Measurements from ENCODE around the gene TRPC4AP. TPM values are rescaled to one million over a fixed set of nuclear protein-coding genes. Genes with fewer than 3 reads are reported as not detected.

TRPC4AP gene
- total and polyA plus RNA-seq, 10 of the 15 experiments (the other 5 are each of a cell fraction or from before 2014, with no cell fraction given), result 1.1 to 61.7 (median 41.2) TPM

DNA sequence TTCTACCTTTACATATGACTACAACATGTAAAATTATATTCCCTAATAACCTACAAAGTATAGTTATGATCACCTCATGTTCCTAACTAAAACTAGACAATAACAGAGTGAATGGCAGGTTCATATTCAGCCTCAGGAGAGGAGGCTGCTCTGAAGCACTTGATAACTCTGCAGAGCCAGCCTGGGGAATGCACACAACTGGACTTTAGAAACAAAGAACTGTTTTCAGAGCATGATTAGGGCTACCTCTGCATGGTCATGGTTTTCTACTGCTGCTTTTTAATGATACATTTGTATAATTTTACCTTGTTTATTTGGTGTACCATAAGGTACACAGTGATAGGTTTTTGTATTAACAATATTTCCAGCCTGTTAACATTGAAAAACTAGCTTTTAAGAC, 50.3 kb downstream of the TRPC4AP start (continued):
- no peak for TF ChIP-seq POU2F2 (IDR thresholded peaks at IDR 0.05; ENCODE audit: borderline replicate concordance, low read depth, low read length)

GRCh38 chr20:35040646-35041045, 52.0 kb downstream of the TRPC4AP start:
- no peaks in the 10 kb centered on the region for H4K20me1 ChIP-seq (ENCODE audit: control insufficient read depth, insufficient read depth)
- POLR2A ChIA-PET, result no interaction called here
- no peaks in the 10 kb centered on the region for H3K4me1 ChIP-seq (ENCODE audit: control insufficient read depth, insufficient read depth, low read length)
- in situ Hi-C loops (cut with MboI), result no loop called here
- no peak overlapping the region for H3K4me3 ChIP-seq
- H2AFZ ChIP-seq (ENCODE audit: control insufficient read depth, low read depth, low read length), result no peak overlapping the region
- WGBS (ENCODE audit: insufficient coverage, insufficient replicate concordance, low lambda C conversion rate, missing lambda C conversion rate), result 90% methylated on average over 6 of the region's 6 CpGs
- DNase-seq (ENCODE audit: low read depth, low spot score) (no peak), ATAC-seq (no peak), FAIRE-seq (no peak)
- H3K9ac ChIP-seq (ENCODE audit: control insufficient read depth, insufficient read depth, low read length), result no peak overlapping the region
- H3K4me2 ChIP-seq (ENCODE audit: control insufficient read depth, insufficient read depth), result no peak overlapping the region
- peaks cover 3 to 10% of the 10 kb centered on the region in 2 experiments for H3K36me3 ChIP-seq (ENCODE audit: control insufficient read depth in 2 of 2, insufficient read depth in 2 of 2, low read length in 1 of 2)
- H3K27me3 ChIP-seq (replicated peaks in 1 of 2; ENCODE audit: control insufficient read depth in 2 of 2, insufficient read depth in 2 of 2, low read length in 1 of 2), result no peaks in the 10 kb centered on the region
- H3K79me2 ChIP-seq (ENCODE audit: control insufficient read depth, insufficient read depth, low read length), result no peaks in the 10 kb centered on the region
- SMC1A ChIA-PET (ENCODE audit: uncharacterized antibody, unreplicated experiment), result interaction anchor here (1.2 to 1.4 kb wide), 3 partner anchors 8 to 56 kb away, joined by 3 to 4 read pairs (median 3); no protein-coding TSS in a partner anchor
- H3K27ac ChIP-seq (ENCODE audit: control insufficient read depth, insufficient read depth), result no peak overlapping the region
- no peaks in the 10 kb centered on the region for H3K9me3 ChIP-seq (replicated peaks; ENCODE audit: control insufficient read depth, insufficient read depth, low read length)
- BruUV-seq (replicated peaks), result no TSS peak
- RAD21 ChIA-PET (ENCODE audit: unreplicated experiment), result interaction anchor here (0.6 to 1.1 kb wide), 2 partner anchors 55 to 481 kb away, joined by 3 to 6 read pairs; no protein-coding TSS in a partner anchor
- intact Hi-C loops (cut with micrococcal nuclease; ENCODE audit: unreplicated experiment), result no loop called here
- CTCF ChIA-PET, result interaction anchor here (0.5 to 1.2 kb wide), 2 partner anchors 31 to 56 kb away, joined by 3 to 4 read pairs; no protein-coding TSS in a partner anchor
- TF ChIP-seq GATAD2B (conservative IDR thresholded peaks at IDR 0.05; ENCODE audit: low read depth) (no peak), IKZF2 (IDR thresholded peaks at IDR 0.05) (no peak), ZNF687 (IDR thresholded peaks at IDR 0.05) (no peak), HCFC1 (IDR thresholded peaks at IDR 0.05; ENCODE audit: low read length) (no peak), YBX1 (IDR thresholded peaks at IDR 0.05) (no peak), E2F4 (IDR thresholded peaks at IDR 0.05; ENCODE audit: low read depth, low read length) (no peak), NRF1 (conservative IDR thresholded peaks at IDR 0.05; ENCODE audit: low read depth, low read length) (no peak), STAT3 (IDR thresholded peaks at IDR 0.05; ENCODE audit: low read depth, low read length) (no peak), E4F1 (IDR thresholded peaks at IDR 0.05; ENCODE audit: borderline replicate concordance, partially characterized antibody) (no peak), ZNF207 (IDR thresholded peaks at IDR 0.05; ENCODE audit: borderline replicate concordance) (no peak), SMARCA5 (IDR thresholded peaks at IDR 0.05) (no peak), BACH1 (IDR thresholded peaks at IDR 0.05; ENCODE audit: borderline replicate concordance) (no peak), BHLHE40 (IDR thresholded peaks at IDR 0.05; ENCODE audit: borderline replicate concordance in 1 of 2, low read depth in 2 of 2, low read length in 1 of 2) (no peak), SMAD5 (IDR thresholded peaks at IDR 0.05; ENCODE audit: low read depth) (no peak), MEF2B (IDR thresholded peaks at IDR 0.05; ENCODE audit: partially characterized antibody, poor library complexity, severe bottlenecking) (no peak)

Data from GM12878 (cell line).